ENCODE measurements around the gene HSPBP1.

The HSPBP1 gene

GRCh38 chr19:55245236-55245904, 34.5 kb downstream of the HSPBP1 start:
- DNase-seq (ENCODE audit: low spot score) = no peak
- no peak overlapping the region for H4K91ac ChIP-seq (ENCODE audit: low read depth, low read length, poor library complexity)
- no peak overlapping the region for H3K9ac ChIP-seq (ENCODE audit: low read depth, low read length, poor library complexity)
- no peak overlapping the region for H3K14ac ChIP-seq (ENCODE audit: low read length)
- no peak overlapping the region for H2BK15ac ChIP-seq (ENCODE audit: low read length)
- H3K4ac ChIP-seq (ENCODE audit: low read length) = no peak overlapping the region
- no peak overlapping the region for H2AK5ac ChIP-seq (ENCODE audit: low read depth, low read length)
- H2BK120ac ChIP-seq (ENCODE audit: low read depth, low read length) = no peak overlapping the region
- peaks cover 0 to 2% of the 10 kb centered on the region in 2 donors for H3K9me3 ChIP-seq (replicated peaks in 1 of 2; ENCODE audit: control insufficient read depth in 2 of 2, insufficient read depth in 1 of 2, low read depth in 1 of 2, low read length in 2 of 2)
- no peaks in the 10 kb centered on the region for H3K27me3 ChIP-seq (ENCODE audit: control insufficient read depth in 3 of 3, insufficient read depth in 3 of 3, low read depth in 1 of 3, low read length in 3 of 3)
- H3K79me1 ChIP-seq (ENCODE audit: low read depth, low read length) = peaks cover 25% of the 10 kb centered on the region
- H2BK12ac ChIP-seq (ENCODE audit: low read length) = no peak overlapping the region
- H3K4me1 ChIP-seq (ENCODE audit: control insufficient read depth in 2 of 2, insufficient read depth in 1 of 2, low read depth in 1 of 2, low read length in 2 of 2) = no peaks in the 10 kb centered on the region
- H2AFZ ChIP-seq (ENCODE audit: low read length) = no peak overlapping the region
- H3K18ac ChIP-seq (ENCODE audit: low read length) = no peak overlapping the region
- no peak overlapping the region for H4K8ac ChIP-seq (ENCODE audit: low read depth, low read length)
- no peak overlapping the region for H3K27ac ChIP-seq (replicated peaks; ENCODE audit: low read length)
- H3K23ac ChIP-seq (ENCODE audit: low read depth, low read length, poor library complexity) = peak overlapping the region; percentile 34
- no CpG with 5 or more reads among the region's 23 CpGs for WGBS, 2 donors (ENCODE audit: extremely low coverage in 2 of 2, insufficient read length in 2 of 2, insufficient replicate concordance in 1 of 2)
- H3K4me2 ChIP-seq (ENCODE audit: insufficient read depth, low read length, poor library complexity, severe bottlenecking) = no peak overlapping the region
- no peak overlapping the region for H3K4me3 ChIP-seq (ENCODE audit: low read length in 2 of 2)
- H2BK5ac ChIP-seq (ENCODE audit: low read length) = peak overlapping the region; percentile 24
- H3K36me3 ChIP-seq (replicated peaks in 1 of 2; ENCODE audit: control insufficient read depth in 2 of 2, insufficient read depth in 2 of 2, low read length in 2 of 2) = peaks cover 46 to 74% of the 10 kb centered on the region in 2 donors

- Histone ChIP-seq H3K36me3 (replicated peaks in 1 of 2; ENCODE audit: control insufficient read depth in 2 of 2, insufficient read depth in 2 of 2, low read length in 2 of 2) (peaks cover 54 to 83% of the 10 kb centered on the region in 2 donors), H2BK5ac (ENCODE audit: low read length) (peak overlapping the region; percentile 24), H2AFZ (ENCODE audit: low read length) (no peak overlapping the region), H3K27ac (replicated peaks; ENCODE audit: low read length) (no peak overlapping the region), H3K9me3 (replicated peaks in 1 of 2; ENCODE audit: control insufficient read depth in 2 of 2, insufficient read depth in 1 of 2, low read depth in 1 of 2, low read length in 2 of 2) (peaks cover 0 to 2% of the 10 kb centered on the region in 2 donors), H3K4me1 (ENCODE audit: control insufficient read depth in 2 of 2, insufficient read depth in 1 of 2, low read depth in 1 of 2, low read length in 2 of 2) (no peaks in the 10 kb centered on the region), H2BK12ac (ENCODE audit: low read length) (no peak overlapping the region), H3K9ac (ENCODE audit: low read depth, low read length, poor library complexity) (no peak overlapping the region), H3K4me2 (ENCODE audit: insufficient read depth, low read length, poor library complexity, severe bottlenecking) (no peak overlapping the region), H2AK5ac (ENCODE audit: low read depth, low read length) (no peak overlapping the region), H4K91ac (ENCODE audit: low read depth, low read length, poor library complexity) (no peak overlapping the region), H3K4me3 (ENCODE audit: low read length in 2 of 2) (no peak overlapping the region), H3K27me3 (ENCODE audit: control insufficient read depth in 3 of 3, insufficient read depth in 3 of 3, low read depth in 1 of 3, low read length in 3 of 3) (no peaks in the 10 kb centered on the region), H4K8ac (ENCODE audit: low read depth, low read length) (no peak overlapping the region), H2BK15ac (ENCODE audit: low read length) (no peak overlapping the region), H3K18ac (ENCODE audit: low read length) (no peak overlapping the region), H3K79me1 (ENCODE audit: low read depth, low read length) (peaks cover 23% of the 10 kb centered on the region), H2BK120ac (ENCODE audit: low read depth, low read length) (no peak overlapping the region), H3K14ac (ENCODE audit: low read length) (no peak overlapping the region), H3K4ac (ENCODE audit: low read length) (no peak overlapping the region), H3K23ac (ENCODE audit: low read depth, low read length, poor library complexity) (no peak overlapping the region)
- no CpG with 5 or more reads among the region's 12 CpGs for WGBS, 2 donors (ENCODE audit: extremely low coverage in 2 of 2, insufficient read length in 2 of 2, insufficient replicate concordance in 1 of 2)
- DNase-seq (ENCODE audit: low spot score) = no peak
Measured at GRCh38 chr19:55244004-55244680, 35.8 kb downstream of the HSPBP1 start.

GRCh38 chr19:55242517-55242916, 37.4 kb downstream of the HSPBP1 start:
- no peak overlapping the region for H4K8ac ChIP-seq (ENCODE audit: low read depth, low read length)
- peaks cover 61 to 92% of the 10 kb centered on the region in 2 donors for H3K36me3 ChIP-seq (replicated peaks in 1 of 2; ENCODE audit: control insufficient read depth in 2 of 2, insufficient read depth in 2 of 2, low read length in 2 of 2)
- no peak overlapping the region for H2BK120ac ChIP-seq (ENCODE audit: low read depth, low read length)
- H3K14ac ChIP-seq (ENCODE audit: low read length) = no peak overlapping the region
- H3K27ac ChIP-seq (replicated peaks; ENCODE audit: low read length) = no peak overlapping the region
- peaks cover 0 to 1% of the 10 kb centered on the region in 2 donors for H3K9me3 ChIP-seq (replicated peaks in 1 of 2; ENCODE audit: control insufficient read depth in 2 of 2, insufficient read depth in 1 of 2, low read depth in 1 of 2, low read length in 2 of 2)
- H3K4me2 ChIP-seq (ENCODE audit: insufficient read depth, low read length, poor library complexity, severe bottlenecking) = no peak overlapping the region
- no peak overlapping the region for H3K4me3 ChIP-seq (ENCODE audit: low read length in 2 of 2)
- no peak overlapping the region for H2BK15ac ChIP-seq (ENCODE audit: low read length)
- H3K18ac ChIP-seq (ENCODE audit: low read length) = no peak overlapping the region
- H2BK12ac ChIP-seq (ENCODE audit: low read length) = no peak overlapping the region
- WGBS, 2 donors (ENCODE audit: extremely low coverage in 2 of 2, insufficient read length in 2 of 2, insufficient replicate concordance in 1 of 2) = no CpG with 5 or more reads among the region's 7 CpGs
- H3K27me3 ChIP-seq (ENCODE audit: control insufficient read depth in 3 of 3, insufficient read depth in 3 of 3, low read depth in 1 of 3, low read length in 3 of 3) = no peaks in the 10 kb centered on the region
- H3K4ac ChIP-seq (ENCODE audit: low read length) = no peak overlapping the region
- H3K9ac ChIP-seq (ENCODE audit: low read depth, low read length, poor library complexity) = no peak overlapping the region
- DNase-seq (ENCODE audit: low spot score) = no peak
- no peak overlapping the region for H4K91ac ChIP-seq (ENCODE audit: low read depth, low read length, poor library complexity)
- no peak overlapping the region for H2AK5ac ChIP-seq (ENCODE audit: low read depth, low read length)
- no peak overlapping the region for H3K23ac ChIP-seq (ENCODE audit: low read depth, low read length, poor library complexity)
- no peaks in the 10 kb centered on the region for H3K4me1 ChIP-seq (ENCODE audit: control insufficient read depth in 2 of 2, insufficient read depth in 1 of 2, low read depth in 1 of 2, low read length in 2 of 2)
- no peak overlapping the region for H2BK5ac ChIP-seq (ENCODE audit: low read length)
- H3K79me1 ChIP-seq (ENCODE audit: low read depth, low read length) = peaks cover 12% of the 10 kb centered on the region
- no peak overlapping the region for H2AFZ ChIP-seq (ENCODE audit: low read length)

GRCh38 chr19:55241935-55242464, 37.9 kb downstream of the HSPBP1 start:
- no peak overlapping the region for H2AFZ ChIP-seq (ENCODE audit: low read length)
- H2AK5ac ChIP-seq (ENCODE audit: low read depth, low read length) = no peak overlapping the region
- peaks cover 11% of the 10 kb centered on the region for H3K79me1 ChIP-seq (ENCODE audit: low read depth, low read length)
- H3K9ac ChIP-seq (ENCODE audit: low read depth, low read length, poor library complexity) = no peak overlapping the region
- no peak overlapping the region for H2BK12ac ChIP-seq (ENCODE audit: low read length)
- no peak overlapping the region for H4K8ac ChIP-seq (ENCODE audit: low read depth, low read length)
- H3K18ac ChIP-seq (ENCODE audit: low read length) = no peak overlapping the region
- no peak overlapping the region for H3K4ac ChIP-seq (ENCODE audit: low read length)
- H3K4me1 ChIP-seq (ENCODE audit: control insufficient read depth in 2 of 2, insufficient read depth in 1 of 2, low read depth in 1 of 2, low read length in 2 of 2) = no peaks in the 10 kb centered on the region
- H2BK5ac ChIP-seq (ENCODE audit: low read length) = no peak overlapping the region
- no peak overlapping the region for H3K27ac ChIP-seq (replicated peaks; ENCODE audit: low read length)
- no CpG with 5 or more reads among the region's 16 CpGs for WGBS, 2 donors (ENCODE audit: extremely low coverage in 2 of 2, insufficient read length in 2 of 2, insufficient replicate concordance in 1 of 2)
- H3K4me2 ChIP-seq (ENCODE audit: insufficient read depth, low read length, poor library complexity, severe bottlenecking) = no peak overlapping the region
- H3K23ac ChIP-seq (ENCODE audit: low read depth, low read length, poor library complexity) = no peak overlapping the region
- H3K9me3 ChIP-seq (replicated peaks in 1 of 2; ENCODE audit: control insufficient read depth in 2 of 2, insufficient read depth in 1 of 2, low read depth in 1 of 2, low read length in 2 of 2) = peaks cover 0 to 2% of the 10 kb centered on the region in 2 donors
- H3K27me3 ChIP-seq (ENCODE audit: control insufficient read depth in 3 of 3, insufficient read depth in 3 of 3, low read depth in 1 of 3, low read length in 3 of 3) = no peaks in the 10 kb centered on the region
- H2BK120ac ChIP-seq (ENCODE audit: low read depth, low read length) = no peak overlapping the region
- H4K91ac ChIP-seq (ENCODE audit: low read depth, low read length, poor library complexity) = no peak overlapping the region
- no peak overlapping the region for H2BK15ac ChIP-seq (ENCODE audit: low read length)
- H3K4me3 ChIP-seq (ENCODE audit: low read length in 2 of 2) = no peak overlapping the region
- no peak overlapping the region for H3K14ac ChIP-seq (ENCODE audit: low read length)
- peaks cover 66 to 94% of the 10 kb centered on the region in 2 donors for H3K36me3 ChIP-seq (replicated peaks in 1 of 2; ENCODE audit: control insufficient read depth in 2 of 2, insufficient read depth in 2 of 2, low read length in 2 of 2)
- no peak for DNase-seq (ENCODE audit: low spot score)
